ENCODE measurements around the gene FAM181B. TPM values are rescaled to one million over a fixed set of nuclear protein-coding genes. Genes with fewer than 3 reads are reported as not detected.

The FAM181B gene
- total RNA-seq, 1 donor from 2014 or later: not detected

DNA sequence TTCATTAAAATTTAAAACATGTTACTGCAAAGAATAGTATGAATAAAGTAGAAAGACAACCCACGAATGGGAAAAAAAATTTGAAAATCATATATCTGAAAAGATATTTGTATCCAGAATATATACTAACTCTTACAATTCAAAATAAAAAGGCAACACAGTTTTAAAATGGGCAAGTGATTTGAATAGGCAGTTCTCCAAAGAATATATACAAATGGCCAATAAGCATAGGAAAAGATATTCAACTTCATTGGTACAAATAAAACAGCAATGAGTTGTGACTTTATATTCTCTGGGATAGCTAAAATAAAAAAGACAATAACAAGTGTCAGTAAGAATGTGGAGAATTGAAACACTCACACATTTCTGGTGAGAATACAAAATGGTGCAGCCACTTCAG is 41.6 kb upstream of the FAM181B start:
- TF ChIP-seq, protein P1, sequence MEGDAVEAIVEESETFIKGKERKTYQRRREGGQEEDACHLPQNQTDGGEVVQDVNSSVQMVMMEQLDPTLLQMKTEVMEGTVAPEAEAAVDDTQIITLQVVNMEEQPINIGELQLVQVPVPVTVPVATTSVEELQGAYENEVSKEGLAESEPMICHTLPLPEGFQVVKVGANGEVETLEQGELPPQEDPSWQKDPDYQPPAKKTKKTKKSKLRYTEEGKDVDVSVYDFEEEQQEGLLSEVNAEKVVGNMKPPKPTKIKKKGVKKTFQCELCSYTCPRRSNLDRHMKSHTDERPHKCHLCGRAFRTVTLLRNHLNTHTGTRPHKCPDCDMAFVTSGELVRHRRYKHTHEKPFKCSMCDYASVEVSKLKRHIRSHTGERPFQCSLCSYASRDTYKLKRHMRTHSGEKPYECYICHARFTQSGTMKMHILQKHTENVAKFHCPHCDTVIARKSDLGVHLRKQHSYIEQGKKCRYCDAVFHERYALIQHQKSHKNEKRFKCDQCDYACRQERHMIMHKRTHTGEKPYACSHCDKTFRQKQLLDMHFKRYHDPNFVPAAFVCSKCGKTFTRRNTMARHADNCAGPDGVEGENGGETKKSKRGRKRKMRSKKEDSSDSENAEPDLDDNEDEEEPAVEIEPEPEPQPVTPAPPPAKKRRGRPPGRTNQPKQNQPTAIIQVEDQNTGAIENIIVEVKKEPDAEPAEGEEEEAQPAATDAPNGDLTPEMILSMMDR (IDR thresholded peaks at IDR 0.05): no peak
- intact Hi-C loops (cut with DNase I): no loop called here

DNA sequence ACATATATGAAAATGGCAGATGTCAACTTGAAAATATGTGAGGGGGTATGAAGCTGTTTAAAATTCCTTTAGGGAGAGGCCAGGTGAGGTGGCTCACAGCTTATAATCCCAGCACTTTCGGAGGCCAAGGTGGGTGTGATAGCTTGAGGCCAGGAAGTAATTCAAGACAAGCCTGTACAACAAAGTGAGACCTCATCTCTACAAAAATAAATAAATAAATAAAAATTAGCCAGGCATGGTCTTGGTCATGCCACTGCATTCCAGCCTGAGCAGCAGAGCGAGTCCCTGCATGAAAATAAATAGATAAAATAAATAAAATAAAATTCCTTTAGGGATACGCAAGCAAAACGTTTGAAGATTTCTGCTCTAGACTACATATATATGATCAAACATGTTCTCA is 38.1 kb upstream of the FAM181B start:
- Histone ChIP-seq H3K27me3 (no peaks in the 10 kb centered on the region), H3K4me1 (no peaks in the 10 kb centered on the region), H3K9me3 (peaks cover 0 to 14% of the 10 kb centered on the region in 2 donors), H3K27ac (no peak overlapping the region), H3K4me3 (no peak overlapping the region), H3K36me3 (no peaks in the 10 kb centered on the region)
- TF ChIP-seq, protein P1 (IDR thresholded peaks at IDR 0.05): no peak
- no peak for DNase-seq (ENCODE audit: low spot score in 2 of 2)
- intact Hi-C loops (cut with DNase I): no loop called here

More for the DNA sequence above, 41.6 kb upstream of the FAM181B start:
- no peak overlapping the region for H3K4me3 ChIP-seq
- H3K27ac ChIP-seq: no peak overlapping the region
- no peak for DNase-seq (ENCODE audit: low spot score in 2 of 2)
- no peaks in the 10 kb centered on the region for H3K4me1 ChIP-seq
- H3K9me3 ChIP-seq: peaks cover 0 to 22% of the 10 kb centered on the region in 2 donors
- H3K27me3 ChIP-seq: no peaks in the 10 kb centered on the region
- H3K36me3 ChIP-seq: no peaks in the 10 kb centered on the region

DNA sequence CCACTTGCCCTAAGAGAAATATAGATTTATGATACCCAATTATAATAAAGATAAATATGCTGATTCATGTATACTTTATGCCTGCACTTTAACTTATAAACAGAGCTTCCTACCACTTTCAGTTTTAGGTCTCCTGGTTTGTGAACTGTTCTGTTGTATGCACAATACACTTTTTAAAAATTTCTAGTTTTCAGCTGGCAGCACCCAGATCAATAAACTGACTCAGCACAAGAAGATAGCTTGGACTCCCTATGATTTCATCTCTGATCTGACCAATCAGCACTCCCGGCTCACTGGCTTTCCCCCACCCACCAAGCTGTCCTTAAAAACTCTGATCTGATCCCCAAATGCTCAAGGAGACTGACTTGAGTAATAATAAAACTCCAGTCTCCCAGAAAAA is 33.5 kb upstream of the FAM181B start:
- intact Hi-C loops (cut with DNase I): no loop called here
- no peaks in the 10 kb centered on the region for H3K36me3 ChIP-seq
- TF ChIP-seq, protein P1 (IDR thresholded peaks at IDR 0.05): no peak
- DNase-seq (ENCODE audit: low spot score in 2 of 2): no peak
- no peaks in the 10 kb centered on the region for H3K9me3 ChIP-seq
- H3K27ac ChIP-seq: no peak overlapping the region
- H3K4me1 ChIP-seq: no peaks in the 10 kb centered on the region
- H3K27me3 ChIP-seq: no peaks in the 10 kb centered on the region
- H3K4me3 ChIP-seq: no peak overlapping the region

DNA sequence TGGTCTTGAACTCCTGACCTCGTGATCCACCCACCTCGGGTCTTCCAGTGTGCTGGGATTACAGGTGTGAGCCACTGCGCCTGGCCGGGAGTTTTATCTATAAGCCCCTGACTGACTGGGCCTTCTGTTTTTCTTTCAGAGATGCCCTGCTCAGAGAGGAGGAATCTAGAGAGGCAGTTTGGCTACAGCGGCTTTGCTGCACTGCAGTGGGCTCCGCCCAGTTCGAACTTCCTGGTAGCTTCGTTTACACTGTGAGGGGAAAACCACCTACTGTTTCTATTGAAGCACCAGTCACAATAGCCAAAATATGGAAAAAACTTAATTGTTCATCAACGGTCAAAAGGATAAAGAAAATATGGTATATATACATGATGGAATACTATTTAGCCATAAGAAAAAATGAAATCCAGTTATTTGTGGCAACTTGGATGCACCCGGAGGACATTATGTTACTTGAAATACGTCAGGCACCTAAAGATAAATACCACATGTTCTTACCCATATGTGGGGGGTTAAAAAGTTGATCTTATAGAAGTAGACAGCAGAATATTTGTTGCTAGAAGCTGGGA is 31.9 kb upstream of the FAM181B start:
- intact Hi-C loops (cut with DNase I): no loop called here
- Histone ChIP-seq H3K27me3 (no peaks in the 10 kb centered on the region), H3K4me1 (no peaks in the 10 kb centered on the region), H3K36me3 (no peaks in the 10 kb centered on the region), H3K4me3 (no peak overlapping the region), H3K9me3 (no peaks in the 10 kb centered on the region), H3K27ac (no peak overlapping the region)
- TF ChIP-seq, protein P1 (IDR thresholded peaks at IDR 0.05): no peak
- DNase-seq (ENCODE audit: low spot score in 2 of 2): no peak

DNA sequence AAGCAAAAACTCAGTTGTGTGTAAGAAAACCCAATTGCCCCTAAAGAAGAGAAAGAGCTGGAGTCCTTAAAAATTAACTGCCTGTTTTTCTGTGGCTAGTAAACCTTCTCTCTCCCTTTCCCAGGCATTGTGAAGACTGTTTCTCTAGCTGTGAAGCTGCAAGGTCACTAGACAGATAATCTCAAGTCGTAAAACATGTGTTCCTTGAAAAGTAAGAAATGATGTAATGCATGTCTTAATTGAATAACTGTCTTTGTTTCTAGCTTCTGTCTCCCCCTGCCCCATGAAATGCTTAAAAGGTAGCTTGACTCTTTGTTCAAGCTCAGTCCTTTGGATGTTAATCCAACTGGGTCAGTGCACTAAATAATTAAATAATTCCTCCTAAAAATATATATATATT is 29.5 kb upstream of the FAM181B start:
- H3K27ac ChIP-seq: no peak overlapping the region
- no peaks in the 10 kb centered on the region for H3K9me3 ChIP-seq
- TF ChIP-seq, protein P1 (IDR thresholded peaks at IDR 0.05): no peak
- H3K4me1 ChIP-seq: no peaks in the 10 kb centered on the region
- intact Hi-C loops (cut with DNase I): no loop called here
- no peaks in the 10 kb centered on the region for H3K36me3 ChIP-seq
- DNase-seq (ENCODE audit: low spot score in 2 of 2): no peak
- no peaks in the 10 kb centered on the region for H3K27me3 ChIP-seq
- no peak overlapping the region for H3K4me3 ChIP-seq

DNA sequence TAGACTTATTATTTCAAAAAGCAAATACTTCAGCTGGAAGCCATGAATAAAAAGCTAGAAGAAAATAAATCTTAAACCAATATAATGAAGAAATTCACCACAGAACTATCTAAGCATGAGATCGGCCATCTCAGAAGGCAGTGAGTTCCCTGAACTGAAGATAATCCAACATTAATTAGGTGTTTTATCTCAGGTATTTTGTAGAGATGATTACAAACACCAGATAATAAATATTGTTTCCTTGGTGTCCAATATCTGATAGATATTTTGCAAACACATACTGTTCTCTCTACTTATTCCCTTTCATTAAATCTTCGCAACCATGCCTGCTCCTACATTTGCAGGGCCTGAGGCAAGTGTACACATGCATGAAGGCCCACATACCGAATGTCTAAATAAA is 26.0 kb upstream of the FAM181B start:
- intact Hi-C loops (cut with DNase I): no loop called here
- DNase-seq (ENCODE audit: low spot score in 2 of 2): no peak
- H3K4me1 ChIP-seq: peaks cover 0 to 3% of the 10 kb centered on the region in 2 donors

More for the DNA sequence above, 26.0 kb upstream of the FAM181B start:
- TF ChIP-seq, protein P1 (IDR thresholded peaks at IDR 0.05): no peak
- no peak overlapping the region for H3K4me3 ChIP-seq
- H3K9me3 ChIP-seq: no peaks in the 10 kb centered on the region
- H3K27me3 ChIP-seq: no peaks in the 10 kb centered on the region
- H3K36me3 ChIP-seq: no peaks in the 10 kb centered on the region
- H3K27ac ChIP-seq: no peak overlapping the region

Data from ascending aorta (tissue), 2 donors.